Vagina (tissue), 2 donors: ENCODE results near the gene CLIC2. TPM values are rescaled to one million over a fixed set of nuclear protein-coding genes. Genes with fewer than 3 reads are reported as not detected.

Experiments used
- microRNA-seq: library from miRNA; unstranded; fragments of <30 nt; microRNA quantifications from one replicate; pipeline ENCODE4, GENCODE V29; 2017; ENCODE audit warnings: borderline number of aligned reads, borderline replicate concordance
- small RNA-seq: library from RNA; depleted of rRNA; stranded (forward); fragments of <200 nt; gene quantifications from one replicate; pipeline ENCODE3, GENCODE V24; 2016
- total RNA-seq: library from RNA; depleted of rRNA; stranded (reverse); fragments of >200 nt; gene quantifications from one replicate; pipeline ENCODE4 v1.2.3, GENCODE V29; 2016

The CLIC2 gene
- total RNA-seq, 1 donor from 2014 or later = 15.5 TPM

Small RNA genes lying within 50 kb of the gene (microRNA-seq; reads per million reads assigned to microRNA genes)
- not detected for gene MIR1184-2

Small RNA genes lying within 50 kb of the gene (small RNA-seq; reads per million reads assigned to genes)
- gene AC234781.4 (not detected), gene MIR1184-2 (not detected)

Other genes with a start within 250 kb of the CLIC2 start
- gene VBP1, start 118.2 kb downstream of the CLIC2 start, total RNA-seq = 16.9 TPM
- gene RAB39B, start 70.1 kb downstream of the CLIC2 start, total RNA-seq = 0.74 TPM
- not detected for gene F8A2, start 47.5 kb upstream of the CLIC2 start, total RNA-seq
- 5.2 TPM for gene F8A3, start 124.0 kb upstream of the CLIC2 start, total RNA-seq